GM19035 (cell line): Measurements from ENCODE around the gene PLXNA2.

Source experiments
- ATAC-seq: cut with Tn5 transposase; IDR thresholded peaks from one replicate; pipeline ENCODE4 v1.9.1; 2021; ENCODE audit not compliant: unreplicated experiment

PLXNA2 gene

DNA sequence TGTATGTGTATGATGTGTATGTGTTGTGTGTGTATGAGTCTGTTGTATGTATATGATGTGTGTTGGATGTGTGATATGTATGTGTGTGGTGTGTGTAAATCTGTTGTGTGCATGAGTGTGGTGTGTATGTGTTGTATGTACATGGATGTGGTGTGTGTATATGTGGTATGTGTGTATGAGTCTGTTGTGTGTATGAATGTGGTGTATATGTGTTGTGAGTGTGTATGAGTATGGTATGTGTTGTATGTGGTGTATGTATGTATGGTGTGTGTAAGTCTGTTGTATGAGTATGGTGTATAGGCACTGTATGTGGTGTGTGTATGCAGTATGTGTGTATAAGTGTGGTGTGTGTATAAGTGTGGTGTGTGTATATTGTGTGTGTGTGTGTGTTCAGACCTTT, 95.0 kb downstream of the PLXNA2 start:
- no peak for ATAC-seq

DNA sequence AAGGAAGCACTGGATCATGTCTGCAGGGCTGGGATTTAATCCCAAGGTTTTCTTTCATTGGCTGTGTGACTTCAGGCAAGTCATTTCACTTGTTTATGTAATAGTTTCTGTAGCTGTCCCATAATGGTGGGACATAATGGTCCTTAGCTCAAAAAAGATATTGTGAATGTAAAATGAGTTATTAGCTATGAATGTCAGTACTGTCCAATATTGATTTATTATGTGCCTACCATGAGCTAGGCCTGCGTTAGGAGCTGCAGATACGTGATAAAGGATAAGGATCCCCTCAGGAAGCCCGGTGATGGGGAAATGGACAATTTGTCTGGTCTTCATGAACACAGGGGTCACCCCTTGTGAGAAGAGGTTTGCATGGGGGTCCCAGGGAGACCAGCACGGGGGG, 95.8 kb downstream of the PLXNA2 start:
- no peak for ATAC-seq

DNA sequence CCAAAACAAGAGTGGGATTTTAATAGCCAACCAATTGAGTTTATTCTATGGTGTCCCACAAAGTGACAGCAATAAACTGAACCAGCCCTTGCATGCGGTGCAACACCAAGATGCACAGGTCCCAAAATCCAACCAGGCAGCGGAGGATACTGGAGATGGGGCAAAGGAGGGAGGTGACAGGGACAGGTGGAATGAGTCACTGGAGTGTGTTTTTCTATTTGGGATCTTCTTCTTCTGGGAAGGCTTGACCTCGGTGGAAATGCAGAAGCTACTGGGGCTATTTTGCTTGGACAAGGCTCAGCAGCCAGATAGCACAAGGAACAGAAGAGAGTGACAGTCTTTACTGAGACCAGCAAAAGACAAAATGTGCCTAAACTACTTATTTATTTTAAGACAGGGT, 97.5 kb downstream of the PLXNA2 start:
- no peak for ATAC-seq

DNA sequence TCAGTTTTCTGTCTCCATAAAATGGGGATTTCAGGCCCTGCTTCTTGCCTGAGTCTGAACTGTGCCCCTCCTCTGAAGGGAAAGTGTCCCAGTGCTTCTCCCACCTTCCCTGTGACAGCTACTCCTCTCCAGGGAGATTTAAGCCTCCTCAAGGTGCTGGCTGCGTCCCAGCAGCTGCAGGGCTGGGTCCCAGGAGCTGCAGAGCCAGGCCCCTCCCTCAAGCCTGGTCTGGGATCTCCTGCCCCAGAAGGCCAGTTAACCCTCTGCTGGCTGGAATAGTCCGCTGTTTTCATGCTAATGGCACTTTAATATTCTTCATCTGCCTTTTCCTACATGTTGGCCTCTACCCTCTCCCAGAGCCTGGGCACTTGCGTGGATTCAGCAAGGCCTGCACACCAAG, 99.0 kb downstream of the PLXNA2 start:
- no peak for ATAC-seq

DNA sequence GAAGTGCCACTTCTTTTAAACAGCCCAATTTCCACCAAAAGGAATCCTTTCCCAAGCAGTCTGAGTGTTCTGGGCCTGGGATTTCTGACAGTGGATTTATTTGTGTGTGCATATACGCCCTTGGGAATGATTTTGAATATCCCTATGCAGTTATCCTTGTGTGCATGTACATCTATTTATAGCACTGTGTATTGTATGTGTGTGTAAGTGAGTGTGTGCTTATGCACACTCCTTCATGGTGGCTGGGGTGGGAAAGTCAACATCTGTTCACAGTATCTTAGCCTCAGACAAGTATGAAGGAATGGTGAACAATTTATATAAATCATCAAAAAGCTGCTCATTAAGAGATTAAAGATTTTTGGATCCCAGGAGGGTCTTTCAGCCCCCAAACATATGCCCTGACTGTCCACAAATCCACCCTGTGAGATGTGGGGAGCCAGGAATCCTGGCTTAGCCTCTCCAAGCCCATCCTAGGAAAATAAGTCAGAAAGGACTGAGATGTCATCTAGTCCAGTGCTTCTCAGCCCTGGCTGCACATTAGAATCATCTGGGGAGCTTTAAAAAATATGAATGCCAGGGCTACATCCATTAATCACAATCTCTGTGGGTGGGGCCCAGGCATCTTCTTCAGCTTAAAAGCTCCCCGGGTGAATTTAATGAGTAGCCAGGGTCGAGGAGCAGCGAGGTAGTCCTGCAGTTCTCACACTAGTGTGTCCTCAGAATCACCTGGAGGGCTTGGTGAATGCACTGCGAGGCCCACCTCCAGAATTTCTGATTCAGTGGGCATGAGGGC, 101.4 kb downstream of the PLXNA2 start:
- ATAC-seq, result no peak

DNA sequence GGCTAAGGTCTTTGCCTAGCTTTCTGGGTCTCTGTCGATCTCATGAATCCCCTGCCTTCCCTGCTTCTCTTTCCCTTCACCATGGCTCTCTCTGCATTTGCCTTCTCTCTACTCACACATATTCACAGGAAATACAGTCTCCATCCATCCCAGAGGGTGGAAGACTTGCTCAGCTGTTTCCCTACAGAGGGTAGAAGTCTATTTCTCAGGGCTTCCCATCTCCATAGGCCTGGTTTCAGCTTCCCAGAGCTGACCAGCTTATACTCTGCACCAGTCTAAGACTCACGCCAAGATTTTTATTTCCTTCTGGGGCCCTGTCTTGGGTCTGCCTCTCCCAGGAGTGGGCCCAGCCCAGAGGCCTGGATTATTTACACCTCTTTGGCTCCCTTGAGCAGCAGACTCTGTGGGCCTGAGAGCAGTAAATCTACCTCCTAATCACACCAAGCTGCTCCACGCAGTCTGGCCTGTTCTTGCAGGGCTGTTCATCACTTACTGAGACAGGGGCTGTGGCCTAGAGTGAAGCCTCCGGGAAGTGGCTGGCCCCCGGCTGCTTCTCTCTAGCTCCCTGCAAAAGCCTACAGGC, 102.5 kb downstream of the PLXNA2 start:
- ATAC-seq, result no peak

DNA sequence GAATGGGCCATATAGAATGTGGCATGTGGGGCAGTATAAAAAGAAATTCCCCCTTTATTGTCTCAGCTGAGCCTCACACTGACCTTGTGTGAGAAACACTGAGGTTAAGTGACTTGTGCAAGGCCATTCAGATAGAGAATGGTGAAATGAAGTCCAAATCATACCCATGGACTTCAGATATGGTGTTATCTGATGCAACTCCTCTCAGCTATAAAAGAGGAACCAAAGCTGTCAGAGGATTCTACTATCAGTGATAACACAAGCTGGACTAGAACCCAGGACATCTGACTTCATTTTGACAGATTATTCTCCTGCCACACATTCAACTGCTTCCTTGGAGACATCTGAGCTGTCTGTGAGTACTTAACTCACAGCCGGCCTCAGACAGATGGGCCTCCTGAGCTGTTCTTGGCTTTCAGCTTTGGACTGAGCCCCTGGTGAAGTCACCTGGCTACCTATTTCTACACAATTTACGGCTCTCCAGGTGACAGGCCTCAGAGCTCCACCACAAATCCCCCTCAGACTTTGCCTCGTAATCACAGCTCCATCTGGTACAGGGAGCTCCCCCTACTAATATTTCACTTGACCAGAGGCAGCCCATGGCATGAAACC, 104.6 kb downstream of the PLXNA2 start:
- ATAC-seq, result no peak

DNA sequence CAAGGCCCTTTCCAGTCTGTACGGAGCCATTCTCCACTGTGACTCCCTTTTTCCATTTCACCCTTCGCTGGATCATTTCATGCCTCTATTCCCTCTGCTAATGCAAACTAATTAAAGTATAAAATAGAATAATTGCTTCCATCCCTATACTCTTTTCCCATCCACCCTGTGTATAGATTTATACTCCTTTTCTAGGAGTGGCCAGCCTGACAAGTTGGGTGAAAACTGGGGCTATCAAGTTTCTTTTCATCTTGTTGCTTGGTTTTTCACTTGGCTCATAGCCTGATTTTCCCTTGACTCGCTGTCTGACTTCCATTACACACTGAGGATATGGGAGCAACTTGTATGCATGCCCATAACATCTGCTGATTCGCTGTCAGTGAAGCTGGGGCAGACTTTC, 107.0 kb downstream of the PLXNA2 start:
- no peak for ATAC-seq

DNA sequence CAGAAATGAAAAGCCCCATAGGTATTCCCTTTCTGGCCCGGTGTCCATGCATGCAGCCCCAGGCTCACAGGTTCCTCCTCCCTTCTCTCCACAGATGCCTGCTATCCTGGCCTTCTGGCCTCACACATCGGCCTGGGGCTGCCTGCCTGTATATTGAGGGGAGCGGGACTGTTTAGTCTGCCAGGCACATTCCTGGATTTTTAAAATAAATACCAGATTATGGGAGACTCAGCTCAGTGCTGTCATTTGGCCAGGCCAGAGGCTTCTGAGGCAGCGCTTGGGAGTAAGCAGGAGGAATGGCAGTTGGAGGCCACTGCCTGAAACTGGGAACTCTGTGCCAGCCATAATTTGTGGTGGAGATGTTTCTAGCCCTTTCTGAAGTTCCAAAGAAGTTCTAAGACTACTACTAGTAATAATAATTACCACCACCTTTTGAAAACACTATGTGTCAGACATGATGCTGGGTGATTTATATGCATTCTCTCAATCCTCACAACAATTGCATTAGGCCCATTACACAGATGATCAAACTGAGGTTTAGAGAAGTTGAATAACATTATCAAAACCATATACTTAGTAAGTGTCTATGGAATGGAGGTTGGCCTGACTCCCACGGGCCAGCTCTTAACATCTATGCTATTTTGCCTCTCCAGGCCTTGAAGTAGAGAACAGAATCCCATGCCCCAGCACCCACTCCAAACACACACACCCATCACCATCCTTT, 107.6 kb downstream of the PLXNA2 start:
- no peak for ATAC-seq

DNA sequence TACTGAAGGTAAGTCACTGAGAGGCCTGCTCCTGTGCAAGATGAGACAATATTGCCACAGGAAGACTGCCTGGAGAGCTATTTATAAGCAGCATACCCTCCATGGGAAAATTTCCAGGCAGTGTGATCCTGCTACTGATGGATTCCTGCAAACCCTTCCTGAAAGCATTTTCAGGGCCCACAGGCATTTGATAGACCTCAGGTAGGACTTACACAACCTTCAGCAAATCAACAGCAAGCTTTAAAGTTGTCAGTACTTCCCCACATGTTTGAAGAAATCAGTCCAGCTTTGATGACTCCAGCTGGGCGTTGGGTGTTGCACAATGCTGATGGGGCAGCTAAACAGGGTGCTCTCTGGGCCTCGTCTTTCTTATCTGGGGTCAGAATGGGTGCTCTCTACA, 108.8 kb downstream of the PLXNA2 start:
- no peak for ATAC-seq

DNA sequence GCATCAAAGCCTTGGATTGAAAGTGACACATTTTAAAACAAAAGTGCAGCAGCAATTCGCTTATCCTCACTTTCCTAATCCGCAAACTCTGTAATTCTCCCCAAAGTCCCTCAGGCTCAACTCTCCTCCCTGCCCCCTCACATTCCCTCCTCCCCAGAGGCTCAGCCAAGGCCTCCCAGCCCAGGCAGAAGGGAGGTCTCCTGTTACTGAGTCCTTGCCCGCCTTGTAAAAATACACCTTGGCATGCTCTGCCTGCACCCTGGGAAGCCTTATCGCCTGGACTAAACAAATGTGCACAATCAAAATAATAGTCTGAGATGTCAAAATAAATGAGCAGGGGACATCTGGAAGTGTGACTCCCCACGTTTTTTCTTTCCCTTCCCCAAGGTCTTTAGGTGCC, 109.7 kb downstream of the PLXNA2 start:
- no peak for ATAC-seq

DNA sequence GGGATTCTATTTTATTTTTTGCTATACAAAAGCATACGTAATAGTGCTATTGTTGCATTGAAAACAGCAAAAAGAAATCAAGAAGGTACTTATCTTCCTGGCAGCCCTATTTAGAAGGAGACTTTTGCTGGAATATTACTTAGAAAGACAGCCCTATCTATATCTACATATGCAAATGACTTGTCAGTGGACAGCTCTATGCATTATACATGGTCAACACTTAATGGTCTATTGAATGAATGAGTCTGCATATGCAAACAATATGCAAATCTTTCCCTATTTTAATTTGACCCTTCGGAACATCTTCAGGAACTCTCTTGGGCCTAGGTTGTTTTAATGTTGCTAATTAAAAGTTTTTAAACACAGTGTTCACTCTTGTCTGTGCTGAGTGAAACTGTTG, 110.8 kb downstream of the PLXNA2 start:
- ATAC-seq, result no peak

DNA sequence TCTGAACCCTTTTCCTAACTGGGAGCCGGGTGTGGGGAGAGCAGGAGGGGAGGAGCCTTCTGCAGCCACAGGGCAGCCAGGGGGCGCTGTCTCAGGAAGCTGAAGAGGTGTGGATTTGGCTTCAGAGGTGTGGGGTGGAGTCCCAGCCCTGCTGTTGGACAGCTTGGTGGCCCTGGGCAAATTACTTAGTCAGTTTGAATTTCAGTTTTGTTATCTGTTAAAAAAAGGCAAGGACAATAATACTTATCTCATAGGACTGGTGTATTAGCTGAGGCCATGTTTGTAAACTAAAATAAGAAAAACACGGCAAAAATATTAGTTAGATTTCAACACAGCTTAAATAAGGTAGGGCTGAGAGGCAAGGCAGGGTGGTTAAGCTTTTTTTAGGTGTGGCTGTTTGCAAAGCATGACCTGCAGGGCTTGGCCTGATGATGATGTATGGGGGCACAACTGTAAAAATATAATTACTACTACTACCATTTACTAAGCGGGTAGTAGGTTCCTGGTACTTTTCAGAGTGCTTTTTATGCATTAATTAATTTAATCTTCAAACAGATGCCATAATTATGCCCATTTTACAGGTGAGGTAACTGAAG, 111.8 kb downstream of the PLXNA2 start:
- peak; percentile 92 for ATAC-seq

DNA sequence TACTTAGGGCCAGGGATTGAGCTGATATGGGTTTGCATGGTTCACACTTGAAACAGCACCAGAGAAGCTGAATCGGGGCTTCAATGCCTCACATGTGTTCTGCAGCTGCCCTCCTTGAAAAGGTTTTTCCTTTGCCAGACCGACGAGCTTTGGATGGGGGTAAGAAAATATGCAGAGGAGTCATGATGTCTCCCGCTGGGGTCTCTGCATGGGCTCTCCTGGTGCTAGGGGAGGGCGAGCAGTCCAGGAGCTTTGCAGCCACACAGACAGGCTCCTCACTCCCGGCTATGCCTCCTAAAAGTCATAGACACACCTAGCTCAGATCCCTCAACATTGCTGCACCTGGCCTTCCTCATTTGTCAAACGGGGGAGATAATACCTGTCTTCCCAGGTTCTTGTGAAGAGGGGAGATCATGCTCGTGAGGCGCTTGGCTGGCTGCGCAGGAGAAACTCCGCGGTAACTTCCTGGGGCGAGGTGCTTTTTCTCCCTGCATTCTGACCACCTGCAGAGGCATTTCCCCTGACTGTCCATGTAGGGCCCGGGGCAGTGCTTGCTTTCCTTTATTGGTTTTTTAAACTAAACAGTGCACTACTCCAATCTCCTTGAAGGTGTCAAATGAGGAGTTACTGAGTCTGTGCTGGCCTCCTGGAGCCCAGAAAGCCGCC, 112.4 kb downstream of the PLXNA2 start:
- peak; percentile 31 for ATAC-seq

DNA sequence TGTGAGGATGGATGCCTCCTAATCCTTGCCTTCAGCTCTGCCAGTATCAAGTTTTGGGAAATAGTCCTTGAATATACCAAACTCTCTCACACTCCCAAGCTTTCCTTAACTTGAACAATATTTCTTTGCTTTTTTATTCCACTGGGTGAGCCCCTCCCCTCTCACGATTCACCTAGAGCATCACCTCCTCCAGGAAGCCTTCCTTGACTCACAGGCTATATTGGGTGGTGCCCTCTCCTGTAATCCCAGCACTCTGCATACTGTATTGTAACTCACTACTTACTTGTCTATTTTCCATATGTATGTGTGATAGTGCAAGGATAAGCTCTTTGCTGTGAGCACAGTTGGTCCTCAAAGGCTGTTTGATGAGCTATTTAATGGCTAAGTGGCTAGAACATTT, 114.7 kb downstream of the PLXNA2 start:
- ATAC-seq, result no peak

DNA sequence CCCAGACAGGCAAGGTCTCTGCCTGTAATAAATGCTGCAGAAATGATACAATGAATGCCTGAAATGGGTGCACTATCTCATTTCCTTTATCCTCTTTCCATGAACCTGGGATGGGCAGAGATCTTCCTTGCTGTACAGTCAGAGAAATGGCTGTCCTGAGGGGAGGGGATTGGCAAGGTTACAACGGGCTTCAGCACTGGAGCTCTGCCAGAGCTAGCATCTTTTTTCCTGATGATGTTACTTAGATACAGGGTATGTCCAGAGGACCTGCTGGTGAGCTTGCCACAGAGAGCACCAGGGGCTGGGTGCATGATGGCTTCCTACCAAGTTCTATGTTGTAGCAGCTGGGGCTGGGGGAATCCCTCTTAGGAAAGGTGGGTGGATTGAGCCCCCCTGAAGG, 115.1 kb downstream of the PLXNA2 start:
- ATAC-seq, result no peak

DNA sequence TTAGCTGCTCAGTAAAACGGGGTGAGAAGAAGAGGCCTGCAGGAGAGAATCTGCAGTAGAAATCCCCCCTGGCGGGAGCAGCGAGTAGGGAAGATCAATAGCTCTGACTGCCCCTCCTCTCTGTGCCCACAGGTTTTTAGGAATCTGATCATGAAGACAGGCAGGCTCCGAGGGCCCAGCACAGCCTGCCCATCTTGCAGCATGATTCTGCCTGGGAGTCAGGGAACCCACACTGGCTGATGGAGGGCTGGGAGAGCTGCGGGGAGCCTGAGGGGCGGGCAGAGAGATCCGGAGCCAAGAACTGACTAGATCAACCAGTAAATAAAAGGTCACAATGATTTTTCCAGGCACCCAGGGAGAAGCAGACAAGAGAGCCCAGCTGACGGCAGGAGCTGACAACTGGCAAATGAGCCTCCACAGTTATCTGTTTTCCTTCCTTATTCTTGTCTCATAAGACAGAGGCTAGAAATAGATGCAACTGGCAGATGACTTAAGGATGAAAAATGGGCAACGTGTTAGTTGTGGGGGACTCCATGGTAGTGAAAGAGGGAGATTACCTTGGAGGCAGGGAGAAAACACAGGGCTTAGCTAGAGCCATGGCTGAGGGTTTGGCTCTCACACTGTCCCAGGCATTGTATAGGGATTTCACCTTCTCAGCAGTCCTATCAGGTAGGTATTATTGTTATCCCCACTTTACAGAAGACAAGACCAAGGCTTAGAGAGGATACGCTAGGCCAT, 116.2 kb downstream of the PLXNA2 start:
- no peak for ATAC-seq

DNA sequence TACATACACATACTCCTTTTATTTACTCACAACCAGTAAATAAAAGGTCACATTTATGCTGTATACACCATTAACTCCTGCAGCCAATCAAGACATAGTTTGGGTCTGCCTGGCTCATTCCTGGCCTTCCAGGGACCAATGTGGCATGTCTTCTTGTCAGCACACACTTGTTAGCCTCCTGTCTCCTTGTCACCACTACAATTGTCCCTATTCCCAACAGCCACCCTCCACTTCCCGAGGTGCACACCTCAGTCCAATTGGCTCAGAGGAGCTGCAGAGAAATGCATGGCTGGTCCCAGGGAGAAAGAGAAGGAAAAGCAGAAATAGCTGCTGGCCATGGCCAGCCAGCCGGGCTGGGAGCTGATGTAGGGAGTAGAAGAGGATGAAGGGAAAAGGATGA, 116.9 kb downstream of the PLXNA2 start:
- no peak for ATAC-seq

DNA sequence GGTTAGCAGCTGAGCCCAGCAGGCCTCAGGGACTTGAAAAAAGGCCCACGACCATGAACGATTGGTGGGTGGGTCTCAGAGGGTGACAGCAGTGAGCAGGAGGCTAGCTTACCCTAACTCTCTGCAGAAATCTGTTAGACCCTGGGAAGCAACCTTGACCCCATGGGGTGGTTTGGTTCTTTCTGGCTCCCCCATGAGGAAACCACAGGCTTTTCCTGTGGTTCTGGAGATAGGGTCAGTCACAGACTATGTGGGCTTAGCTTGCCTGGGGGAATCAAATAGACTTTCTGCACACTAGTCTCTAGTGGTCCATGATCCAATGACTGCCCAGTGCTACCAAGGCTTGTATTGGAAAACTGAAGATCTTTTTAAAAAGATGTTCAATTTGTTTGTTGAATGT, 118.1 kb downstream of the PLXNA2 start:
- ATAC-seq, result no peak
